Fibroblast of the aortic adventitia (primary cell): ENCODE data around the gene HIGD1C. TPM values are rescaled to one million over a fixed set of nuclear protein-coding genes. Genes with fewer than 3 reads are reported as not detected.

Experiments
- DNase-seq: peaks from one replicate; pipeline ENCODE4 v3.0.0-alpha.2; 2010; ENCODE audit warnings: low read depth
- H3K4me3 ChIP-seq: 2 replicates; pipeline ENCODE4 v1.5.1; 2011; ENCODE audit warnings: low read depth, mild to moderate bottlenecking, control low read depth, low read length, moderate library complexity
- CTCF ChIP-seq: IDR thresholded peaks from 2 replicates; pipeline ENCODE4 v1.5.1; 2011; ENCODE audit warnings: mild to moderate bottlenecking, low read length, control low read depth, inconsistent platforms; ENCODE audit not compliant: insufficient read depth
- total RNA-seq: library from RNA; depleted of rRNA; stranded (reverse); fragments of >200 nt; gene quantifications from 2 replicates; pipeline ENCODE4 v1.2.3, GENCODE V29; 2012; ENCODE audit warnings: low replicate concordance

HIGD1C gene
- total RNA-seq, 1 donor: not detected

GRCh38 chr12:50984586-50985298, 32.4 kb downstream of the HIGD1C start:
- H3K4me3 ChIP-seq: no peak overlapping the region
- TF ChIP-seq CTCF: no peak
- no peak for DNase-seq

GRCh38 chr12:50985322-50985721, 33.0 kb downstream of the HIGD1C start:
- H3K4me3 ChIP-seq: no peak overlapping the region
- TF ChIP-seq CTCF: no peak
- peak; percentile 81 for DNase-seq

GRCh38 chr12:50986966-50987737, 34.8 kb downstream of the HIGD1C start:
- DNase-seq: peak; percentile 75
- peak; percentile 69 for TF ChIP-seq CTCF

GRCh38 chr12:50988051-50988450, 35.7 kb downstream of the HIGD1C start:
- no peak overlapping the region for H3K4me3 ChIP-seq
- no peak for TF ChIP-seq CTCF
- peak; percentile 25 for DNase-seq

More at GRCh38 chr12:50986966-50987737, 34.8 kb downstream of the HIGD1C start:
- no peak overlapping the region for H3K4me3 ChIP-seq

GRCh38 chr12:50988871-50989270, 36.5 kb downstream of the HIGD1C start:
- no peak overlapping the region for H3K4me3 ChIP-seq
- no peak for TF ChIP-seq CTCF

GRCh38 chr12:50990147-50990727, 37.9 kb downstream of the HIGD1C start:
- no peak for TF ChIP-seq CTCF
- H3K4me3 ChIP-seq: no peak overlapping the region
- DNase-seq: no peak

More at GRCh38 chr12:50988871-50989270, 36.5 kb downstream of the HIGD1C start:
- no peak for DNase-seq
